Right lobe of liver (tissue), 6 donors: ENCODE measurements around the gene ZFX. TPM values are rescaled to one million over a fixed set of nuclear protein-coding genes. Genes with fewer than 3 reads are reported as not detected.
"Not testable (repeated sequence)": the region's sequence is repeated elsewhere in the genome, so short reads cannot be mapped to it uniquely, and the experiment has no call there.

Source experiments
- ATAC-seq, 4 donors: fragments of 200-7000 bp; cut with Tn5 transposase; one replicate each; pipeline ENCODE4 v1.9.1; 2020; ENCODE audit warnings: mild to moderate bottlenecking in 4 of 4, moderate library complexity in 4 of 4
- DNase-seq, 3 donors: peaks; one replicate each; pipeline ENCODE4 v3.0.0-alpha.2; 2020
- H3K27ac ChIP-seq, 3 donors: fragments of 200-600 bp; one replicate each; pipeline ENCODE4 v1.8.0; 2022
- H3K27me3 ChIP-seq, 2 donors: fragments of 200-600 bp; one replicate each; pipeline ENCODE4 v1.8.0; 2022
- H3K36me3 ChIP-seq, 4 donors: fragments of 200-600 bp; sonication (generic) in 1 of 4; one replicate each; pipeline versions ENCODE4 v1.5.1 to v1.8.0; 2017 to 2022; ENCODE audit warnings: control low read depth in 1 of 4
- H3K4me1 ChIP-seq, 4 donors: fragments of 200-600 bp; sonication (generic) in 1 of 4; one replicate each; pipeline versions ENCODE4 v1.5.1 to v1.8.0; 2017 to 2022; ENCODE audit warnings: control low read depth in 1 of 4
- H3K4me3 ChIP-seq, 3 donors: fragments of 200-600 bp; one replicate each; pipeline ENCODE4 v1.8.0; 2022
- H3K9me3 ChIP-seq, 4 donors: fragments of 200-600 bp; sonication (generic) in 1 of 4; one replicate each; pipeline versions ENCODE4 v1.5.1 to v1.8.0; 2017 to 2022; ENCODE audit warnings: control low read depth in 1 of 4
- POLR2A ChIP-seq: fragments of 450-650 bp; IDR thresholded peaks from one replicate; pipeline ENCODE4 v1.6.1; 2017; ENCODE audit warnings: antibody characterized with exemption, mild to moderate bottlenecking
- WGBS: methylation state at CpG from one replicate; pipeline ENCODE4 v1.1.6; 2018; ENCODE audit warnings: low coverage, low lambda C conversion rate; ENCODE audit not compliant: insufficient coverage; ENCODE audit errors: missing lambda C conversion rate; 5-methylcytosine and 5-hydroxymethylcytosine counted together
- intact Hi-C, 2 donors: fragments of 100-400 bp; cut with DNase I; formaldehyde crosslinking; loops; one replicate each; pipeline versions ENCODE4 v1.11.2 to v1.14.1; 2022
- total RNA-seq, 6 experiments: library from RNA; depleted of rRNA in 2 of 6; stranded (reverse); fragments of >200 nt in 2 of 6; fragmentation: NEBNext Ultra II Directional in 3 of 6; extraction: Animal tissue kit (Norgen Biotek cat#: 25700) in 3 of 6; gene quantifications; one replicate each; pipeline versions ENCODE4 v1.1.0 to v1.2.4, GENCODE V29; 2016 to 2023
- TF ChIP-seq, protein P1 (sequence below), 4 donors: fragments of 200-600 bp in 3 of 4; fragments of 450-650 bp in 1 of 4; IDR thresholded peaks; one replicate each; pipeline versions ENCODE4 v1.5.1 to v1.8.0; 2016 to 2022; ENCODE audit warnings: antibody characterized with exemption in 4 of 4, mild to moderate bottlenecking in 2 of 4
- donor health status: DM: no; HTN: yes; CAD: no.
- donor health status: DM: no; HTN: no; CAD: no.
- donor health status: DM: no; HTN: no; CAD: no.
- donor health status: DM: no; HTN: yes; CAD: no.
- donor health status: DM: no; HTN: yes; CAD: no.

The ZFX gene
- total RNA-seq, 6 experiments from 2014 or later: 16.4 to 31.7 (median 23.5) TPM

DNA sequence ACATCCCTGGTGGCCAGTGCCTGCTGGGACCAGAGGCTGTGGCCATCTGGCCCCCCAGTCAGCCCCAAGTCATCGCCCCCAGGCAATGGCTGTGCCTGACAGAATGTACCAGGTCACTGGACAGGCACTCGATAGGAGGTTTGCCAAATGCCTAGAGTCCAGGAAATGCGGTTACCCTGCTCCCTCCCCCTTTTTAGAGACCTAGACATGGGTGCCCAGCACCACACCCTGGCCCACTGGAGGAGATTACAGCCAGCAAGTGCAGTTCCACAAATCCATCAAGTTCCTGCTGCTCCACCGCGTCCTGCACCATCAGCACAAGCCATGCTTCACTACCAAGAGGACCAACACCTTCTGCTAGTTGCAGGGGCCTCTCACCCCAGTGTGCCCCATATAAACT, 16.2 kb upstream of the ZFX start:
- no peaks in the 10 kb centered on the region for H3K27me3 ChIP-seq
- no peaks in the 10 kb centered on the region for H3K9me3 ChIP-seq
- DNase-seq: no peak
- H3K4me1 ChIP-seq: no peaks in the 10 kb centered on the region
- intact Hi-C loops: no loop called here
- no peak overlapping the region for H3K4me3 ChIP-seq
- WGBS: 53% methylated on average over 3 of the region's 5 CpGs
- no peak for TF ChIP-seq POLR2A
- TF ChIP-seq, protein P1, sequence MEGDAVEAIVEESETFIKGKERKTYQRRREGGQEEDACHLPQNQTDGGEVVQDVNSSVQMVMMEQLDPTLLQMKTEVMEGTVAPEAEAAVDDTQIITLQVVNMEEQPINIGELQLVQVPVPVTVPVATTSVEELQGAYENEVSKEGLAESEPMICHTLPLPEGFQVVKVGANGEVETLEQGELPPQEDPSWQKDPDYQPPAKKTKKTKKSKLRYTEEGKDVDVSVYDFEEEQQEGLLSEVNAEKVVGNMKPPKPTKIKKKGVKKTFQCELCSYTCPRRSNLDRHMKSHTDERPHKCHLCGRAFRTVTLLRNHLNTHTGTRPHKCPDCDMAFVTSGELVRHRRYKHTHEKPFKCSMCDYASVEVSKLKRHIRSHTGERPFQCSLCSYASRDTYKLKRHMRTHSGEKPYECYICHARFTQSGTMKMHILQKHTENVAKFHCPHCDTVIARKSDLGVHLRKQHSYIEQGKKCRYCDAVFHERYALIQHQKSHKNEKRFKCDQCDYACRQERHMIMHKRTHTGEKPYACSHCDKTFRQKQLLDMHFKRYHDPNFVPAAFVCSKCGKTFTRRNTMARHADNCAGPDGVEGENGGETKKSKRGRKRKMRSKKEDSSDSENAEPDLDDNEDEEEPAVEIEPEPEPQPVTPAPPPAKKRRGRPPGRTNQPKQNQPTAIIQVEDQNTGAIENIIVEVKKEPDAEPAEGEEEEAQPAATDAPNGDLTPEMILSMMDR (IDR thresholded peaks at IDR 0.05): no peak
- no peak for ATAC-seq
- no peak overlapping the region for H3K27ac ChIP-seq
- H3K36me3 ChIP-seq: no peaks in the 10 kb centered on the region

DNA sequence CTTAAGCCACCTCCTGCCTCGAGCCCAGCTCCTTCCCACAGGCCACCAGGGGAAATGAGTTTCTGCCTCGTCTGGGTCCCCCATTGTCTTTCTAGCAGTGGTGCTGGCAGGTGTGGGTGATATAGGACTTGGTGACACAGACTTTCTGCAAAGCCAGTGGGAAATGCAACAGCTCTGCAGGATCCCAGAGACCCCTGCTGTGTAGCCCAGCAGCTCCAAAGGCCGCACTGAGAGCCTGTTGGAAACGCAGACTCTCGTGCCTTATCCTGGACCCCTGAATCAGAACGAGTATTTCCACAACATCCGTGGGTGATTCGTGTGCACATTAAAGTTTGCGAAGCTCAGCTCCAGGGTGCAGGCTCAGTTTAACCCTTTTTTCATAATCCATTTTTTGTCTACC, 13.8 kb upstream of the ZFX start:
- H3K9me3 ChIP-seq, H3K4me1 ChIP-seq, H3K36me3 ChIP-seq, H3K27me3 ChIP-seq, H3K27ac ChIP-seq, intact Hi-C loops, H3K4me3 ChIP-seq, DNase-seq, ATAC-seq: not testable (repeated sequence)
- WGBS: 47% methylated on average over 4 of the region's 9 CpGs

DNA sequence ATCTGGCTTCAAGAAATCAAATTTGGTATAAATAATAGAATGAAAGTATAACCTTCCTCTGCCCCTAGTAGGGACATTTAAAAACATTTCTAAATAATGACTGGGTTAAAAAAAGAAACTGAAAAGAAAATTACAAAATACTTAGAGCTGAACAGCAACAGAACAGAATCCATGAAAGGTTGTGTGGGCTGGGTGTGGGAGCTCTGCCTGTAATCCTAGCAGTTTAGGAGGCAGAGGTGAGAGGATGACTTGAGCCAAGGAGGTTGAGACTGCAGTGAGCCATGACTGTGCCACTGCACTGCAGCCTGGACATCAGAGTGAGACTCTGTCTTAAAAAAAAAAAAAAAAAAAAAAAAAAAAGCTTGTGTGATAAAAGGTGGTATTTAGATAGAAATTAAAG, 12.3 kb upstream of the ZFX start:
- Histone ChIP-seq H3K4me3 (no peak overlapping the region), H3K27ac (no peak overlapping the region), H3K9me3 (no peaks in the 10 kb centered on the region), H3K4me1 (no peaks in the 10 kb centered on the region), H3K27me3 (no peaks in the 10 kb centered on the region), H3K36me3 (no peaks in the 10 kb centered on the region)
- DNase-seq (no peak), ATAC-seq (no peak)
- intact Hi-C loops: no loop called here
- TF ChIP-seq, protein P1 (IDR thresholded peaks at IDR 0.05): no peak
- TF ChIP-seq POLR2A: no peak

DNA sequence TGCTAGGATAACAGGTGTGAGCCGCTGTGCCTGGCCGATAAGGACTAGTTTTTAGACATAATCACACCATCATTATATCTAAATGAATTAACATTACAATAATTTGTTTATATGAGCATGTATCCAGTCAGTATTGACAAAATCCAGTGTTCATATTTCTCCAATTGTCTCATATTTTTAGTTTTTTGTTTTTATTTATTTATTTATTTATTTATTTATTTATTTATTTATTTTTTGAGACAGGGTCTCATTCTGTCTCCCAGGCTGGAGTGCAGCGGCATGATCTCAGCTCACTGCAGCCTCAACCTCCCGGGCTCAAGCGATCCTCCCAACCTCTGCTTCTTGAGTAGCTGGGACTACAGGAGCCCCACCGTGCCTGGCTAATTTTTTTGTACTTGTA, 5.5 kb upstream of the ZFX start:
- H3K4me1 ChIP-seq: peaks cover 0 to 12% (median 0%) of the 10 kb centered on the region in 4 donors
- intact Hi-C loops, H3K9me3 ChIP-seq, H3K27me3 ChIP-seq, H3K36me3 ChIP-seq, H3K4me3 ChIP-seq, ATAC-seq, H3K27ac ChIP-seq, DNase-seq: not testable (repeated sequence)
- WGBS: 80% methylated on average over 1 of the region's 6 CpGs

DNA sequence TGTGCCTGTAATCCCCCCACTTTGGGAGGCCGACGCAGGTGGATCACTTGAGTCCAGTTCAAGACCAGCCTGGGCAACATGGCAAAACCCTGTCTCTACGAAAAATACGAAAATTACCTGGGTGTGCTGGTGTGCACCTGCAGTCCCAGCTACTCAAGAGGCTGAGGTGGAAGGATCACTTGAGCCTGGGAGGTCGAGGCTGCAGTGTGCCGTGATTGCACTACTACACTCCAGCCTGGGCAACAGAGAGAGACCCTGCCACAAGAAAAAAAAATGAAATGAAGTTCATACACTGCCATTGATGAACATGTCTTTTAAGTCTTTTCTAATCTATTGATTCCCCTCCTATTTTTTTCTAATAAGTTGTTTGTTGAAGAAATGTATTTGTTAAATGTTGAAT, 5.0 kb upstream of the ZFX start:
- no peak for ATAC-seq
- intact Hi-C loops: no loop called here
- Histone ChIP-seq H3K4me3 (no peak overlapping the region), H3K27ac (no peak overlapping the region), H3K36me3 (no peaks in the 10 kb centered on the region), H3K4me1 (peaks cover 0 to 12% (median 0%) of the 10 kb centered on the region in 4 donors), H3K27me3 (no peaks in the 10 kb centered on the region), H3K9me3 (no peaks in the 10 kb centered on the region)
- 100% methylated on average over 1 of the region's 6 CpGs for WGBS
- DNase-seq: no peak
- TF ChIP-seq, protein P1 (IDR thresholded peaks at IDR 0.05): no peak
- no peak for TF ChIP-seq POLR2A
